BE2C (cell line): Measurements from ENCODE around the gene AFM.

ENCODE experiments used
- DNase-seq: peaks from one replicate; pipeline ENCODE4 v3.0.0-alpha.2; 2020
- H3K27me3 ChIP-seq: fragments of 250-450 bp; sonication (Bioruptor Pico); 2 replicates; pipeline ENCODE4 v1.5.1; 2020; ENCODE audit warnings: mild to moderate bottlenecking
- H3K36me3 ChIP-seq: fragments of 250-450 bp; sonication (Bioruptor Pico); 2 replicates; pipeline ENCODE4 v1.5.1; 2020; ENCODE audit warnings: mild to moderate bottlenecking
- H3K4me1 ChIP-seq: fragments of 250-450 bp; sonication (Bioruptor Pico); 2 replicates; pipeline ENCODE4 v1.5.1; 2020
- H3K4me3 ChIP-seq: 2 replicates; pipeline ENCODE4 v1.5.1; 2011; ENCODE audit warnings: low read depth, low read length
- H3K9me3 ChIP-seq: fragments of 250-450 bp; sonication (Bioruptor Pico); 2 replicates; pipeline ENCODE4 v1.5.1; 2020
- CTCF ChIP-seq: IDR thresholded peaks from 2 replicates; pipeline ENCODE4 v1.5.1; 2012; ENCODE audit warnings: mild to moderate bottlenecking, low read depth, low read length

Gene AFM

GRCh38 chr4:73527196-73527595 lies 45.7 kb downstream of the AFM start:
- no peak overlapping the region for H3K4me3 ChIP-seq
- H3K27me3 ChIP-seq, result no peaks in the 10 kb centered on the region
- peaks cover 15% of the 10 kb centered on the region for H3K4me1 ChIP-seq
- TF ChIP-seq CTCF, result no peak
- no peak for DNase-seq
- H3K36me3 ChIP-seq, result no peaks in the 10 kb centered on the region
- H3K9me3 ChIP-seq, result no peaks in the 10 kb centered on the region

DNA sequence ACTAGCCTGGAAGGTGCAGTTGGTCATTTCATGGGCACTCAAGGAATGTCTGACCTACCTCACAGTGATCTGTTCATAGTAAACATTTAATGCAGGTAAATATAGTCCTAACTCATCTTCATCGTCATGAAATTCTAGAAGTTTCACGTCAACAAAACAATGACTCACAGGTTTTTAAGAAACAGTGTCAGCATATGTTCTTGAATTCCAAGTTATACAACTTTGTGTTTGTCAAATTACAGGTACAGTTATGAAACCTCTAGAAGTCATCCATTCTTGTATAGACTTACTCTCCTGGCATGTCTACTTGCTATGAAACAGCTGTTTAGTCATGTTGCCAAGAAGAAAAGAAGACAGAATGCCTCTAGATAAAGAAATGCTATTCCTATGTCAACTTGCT lies 46.6 kb downstream of the AFM start:
- TF ChIP-seq CTCF, result no peak
- Histone ChIP-seq H3K4me3 (no peak overlapping the region), H3K9me3 (no peaks in the 10 kb centered on the region), H3K4me1 (peaks cover 15% of the 10 kb centered on the region), H3K36me3 (no peaks in the 10 kb centered on the region), H3K27me3 (no peaks in the 10 kb centered on the region)
- DNase-seq, result no peak

GRCh38 chr4:73533515-73534422 lies 52.2 kb downstream of the AFM start:
- no peak for DNase-seq
- no peak for TF ChIP-seq CTCF
- no peak overlapping the region for H3K4me3 ChIP-seq

DNA sequence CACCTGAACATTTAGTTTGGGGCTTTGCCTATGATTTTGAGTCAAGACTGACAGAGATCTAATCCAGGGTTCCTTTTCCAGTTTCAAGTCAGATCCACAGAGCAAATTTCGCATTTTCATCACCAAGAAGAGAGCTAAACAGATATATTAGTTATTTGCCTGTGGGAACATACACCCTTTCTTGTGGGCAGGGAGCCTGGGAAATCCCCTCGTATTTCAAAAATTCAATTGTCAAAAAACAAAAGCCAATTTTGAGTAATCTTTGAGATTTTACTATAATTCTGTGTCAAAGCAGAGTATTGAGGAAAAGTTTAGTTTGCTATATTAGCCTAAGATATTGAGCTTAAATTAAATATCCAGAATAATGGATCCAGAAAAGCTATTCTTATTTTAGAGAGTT lies 56.6 kb downstream of the AFM start:
- Histone ChIP-seq H3K9me3 (no peaks in the 10 kb centered on the region), H3K4me1 (no peaks in the 10 kb centered on the region), H3K4me3 (no peak overlapping the region), H3K36me3 (no peaks in the 10 kb centered on the region), H3K27me3 (no peaks in the 10 kb centered on the region)
- TF ChIP-seq CTCF, result no peak
- DNase-seq, result no peak

More at GRCh38 chr4:73533515-73534422, 52.2 kb downstream of the AFM start:
- H3K36me3 ChIP-seq, result no peaks in the 10 kb centered on the region
- no peaks in the 10 kb centered on the region for H3K4me1 ChIP-seq
- H3K9me3 ChIP-seq, result no peaks in the 10 kb centered on the region
- H3K27me3 ChIP-seq, result no peaks in the 10 kb centered on the region

DNA sequence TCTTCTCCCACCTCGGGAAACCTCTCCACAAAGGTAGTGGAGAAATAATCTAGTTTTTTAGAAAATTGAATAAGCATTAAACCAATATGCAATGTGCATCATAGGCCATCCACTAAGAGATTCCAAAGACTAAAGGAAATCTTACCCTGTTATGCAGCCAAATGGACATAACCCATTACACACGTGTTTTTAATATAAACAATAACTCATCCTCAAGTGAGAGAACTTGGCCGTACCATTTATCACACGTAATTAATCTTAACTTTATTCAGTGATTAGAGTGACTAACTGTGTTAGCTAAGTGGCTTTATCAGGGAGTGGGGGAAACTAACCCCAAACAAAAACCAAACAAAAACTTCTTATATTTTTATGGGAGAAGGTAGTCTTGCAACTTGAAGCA lies 57.8 kb downstream of the AFM start:
- Histone ChIP-seq H3K4me3 (no peak overlapping the region), H3K27me3 (no peaks in the 10 kb centered on the region), H3K36me3 (no peaks in the 10 kb centered on the region), H3K4me1 (no peaks in the 10 kb centered on the region), H3K9me3 (no peaks in the 10 kb centered on the region)
- no peak for DNase-seq
- TF ChIP-seq CTCF, result no peak

DNA sequence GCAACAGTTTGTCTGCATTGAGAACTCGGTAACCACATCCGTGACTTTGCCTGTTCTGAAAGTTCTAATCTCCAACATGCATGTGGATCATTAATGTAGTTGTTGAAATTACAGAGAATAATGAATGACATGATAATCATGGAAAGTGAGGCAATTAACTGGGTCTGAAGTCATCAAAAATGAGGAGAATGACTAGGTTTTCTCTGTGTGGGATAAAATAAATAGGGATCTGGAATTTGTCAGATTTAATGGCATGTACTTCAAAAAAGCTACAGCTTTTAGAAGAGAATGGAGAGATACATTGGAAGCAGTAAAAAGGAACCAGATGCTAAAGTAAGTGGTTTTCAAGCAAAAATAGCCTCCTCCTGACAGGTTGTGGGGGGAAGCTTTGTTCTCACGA lies 59.3 kb downstream of the AFM start:
- no peak overlapping the region for H3K4me3 ChIP-seq
- no peak for DNase-seq
- no peak for TF ChIP-seq CTCF

More for the DNA sequence above, 59.3 kb downstream of the AFM start:
- Histone ChIP-seq H3K4me1 (no peaks in the 10 kb centered on the region), H3K36me3 (no peaks in the 10 kb centered on the region), H3K9me3 (no peaks in the 10 kb centered on the region), H3K27me3 (no peaks in the 10 kb centered on the region)
